ENCODE data around the gene MAP3K1.

- no peak for TF ChIP-seq ZNF280B (CRISPR knock-in tag; IDR thresholded peaks at IDR 0.05)
- TF ChIP-seq PCBP2 (IDR thresholded peaks at IDR 0.05; ENCODE audit: low read depth, low read length, poor library complexity, severe bottlenecking) = no peak
- no peak for TF ChIP-seq HNRNPUL1 (IDR thresholded peaks at IDR 0.05; ENCODE audit: low read length)
- no peak for TF ChIP-seq EZH2 (IDR thresholded peaks at IDR 0.05; ENCODE audit: borderline replicate concordance, low read depth, low read length)
- TF ChIP-seq CEBPG (CRISPR knock-in tag; IDR thresholded peaks at IDR 0.05) = no peak
- no peak for TF ChIP-seq CEBPG (tag; conservative IDR thresholded peaks at IDR 0.05 in 1 of 2, IDR thresholded peaks at IDR 0.05 in 1 of 2)
- TF ChIP-seq POLR2A (conservative IDR thresholded peaks at IDR 0.05) = no peak
- no peak for TF ChIP-seq PHF21A (IDR thresholded peaks at IDR 0.05; ENCODE audit: borderline replicate concordance, low read depth)
- TF ChIP-seq NFATC3 (IDR thresholded peaks at IDR 0.05) = no peak
- no peak for TF ChIP-seq BHLHE40 (IDR thresholded peaks at IDR 0.05; ENCODE audit: low read length)
- TF ChIP-seq ESRRA (IDR thresholded peaks at IDR 0.05; ENCODE audit: borderline replicate concordance, low read depth) = no peak
- TF ChIP-seq RCOR1 (IDR thresholded peaks at IDR 0.05; ENCODE audit: borderline replicate concordance in 1 of 2, low read depth in 2 of 2, low read length in 2 of 2) = no peak
- TF ChIP-seq SETDB1 (IDR thresholded peaks at IDR 0.05; ENCODE audit: low read length) = no peak
- TF ChIP-seq CTCF (IDR thresholded peaks at IDR 0.05 in 2 of 3, conservative IDR thresholded peaks at IDR 0.05 in 1 of 3; ENCODE audit: insufficient read depth in 2 of 3, low read depth in 1 of 3, low read length in 3 of 3) = no peak
- no peak for TF ChIP-seq EHMT2 (IDR thresholded peaks at IDR 0.05)
Observed at GRCh38 chr5:56871777-56872176, 56.4 kb downstream of the MAP3K1 start.
